Choroid plexus epithelial cell (primary cell): Measurements from ENCODE around the gene DYNLT2B.
A peak's percentile ranks its signal among the peaks of the same experiment; 100 is the strongest.

ENCODE experiments used
- DNase-seq: peaks from one replicate; pipeline ENCODE4 v3.0.0-alpha.2; 2010; ENCODE audit warnings: low read depth
- H3K4me3 ChIP-seq: 2 replicates; pipeline ENCODE4 v1.5.1; 2011; ENCODE audit warnings: low read depth, mild to moderate bottlenecking, control low read depth, low read length, moderate library complexity
- TF ChIP-seq, protein P1 (sequence below): conservative IDR thresholded peaks from 2 replicates; pipeline ENCODE4 v1.5.1; 2011; ENCODE audit warnings: low read depth, mild to moderate bottlenecking, control low read depth, inconsistent platforms, low read length, moderate library complexity

The DYNLT2B gene

DNA sequence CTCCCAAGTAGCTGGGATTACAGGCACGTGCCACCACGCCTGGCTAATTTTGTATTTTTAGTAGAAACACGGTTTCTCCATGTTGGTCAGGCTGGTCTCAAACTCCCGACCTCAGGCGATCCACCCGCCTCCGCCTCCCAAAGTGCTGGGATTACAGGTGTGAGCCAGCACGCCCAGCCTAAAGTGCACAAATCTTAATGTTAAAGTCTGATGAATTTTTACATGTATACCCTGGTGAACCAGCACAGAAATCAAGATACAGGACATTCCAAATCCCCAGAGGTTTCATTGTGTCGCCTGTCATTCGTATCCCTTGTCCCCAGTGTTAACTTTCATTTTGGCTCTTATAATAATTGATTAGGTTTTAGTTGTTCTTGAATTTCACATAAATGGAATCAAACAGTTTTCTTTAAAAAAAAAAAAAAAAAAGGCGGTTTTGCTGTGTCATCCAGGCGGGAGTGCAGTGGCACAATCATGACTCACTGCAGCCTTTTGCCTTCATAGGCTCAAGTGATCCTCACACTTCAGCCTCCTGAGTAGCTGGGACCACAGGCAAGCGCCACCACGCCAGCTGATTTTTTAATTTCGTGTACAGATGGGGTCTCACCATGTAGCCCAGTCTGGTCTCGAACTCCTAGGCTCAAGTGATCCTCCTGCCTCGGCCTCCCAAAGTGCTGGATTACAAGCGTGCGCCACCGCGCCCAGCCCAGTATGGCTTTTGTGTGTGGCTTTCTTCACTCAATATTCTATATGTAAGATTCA, 21.6 kb upstream of the DYNLT2B start:
- peak; percentile 79 for DNase-seq
- TF ChIP-seq, protein P1, sequence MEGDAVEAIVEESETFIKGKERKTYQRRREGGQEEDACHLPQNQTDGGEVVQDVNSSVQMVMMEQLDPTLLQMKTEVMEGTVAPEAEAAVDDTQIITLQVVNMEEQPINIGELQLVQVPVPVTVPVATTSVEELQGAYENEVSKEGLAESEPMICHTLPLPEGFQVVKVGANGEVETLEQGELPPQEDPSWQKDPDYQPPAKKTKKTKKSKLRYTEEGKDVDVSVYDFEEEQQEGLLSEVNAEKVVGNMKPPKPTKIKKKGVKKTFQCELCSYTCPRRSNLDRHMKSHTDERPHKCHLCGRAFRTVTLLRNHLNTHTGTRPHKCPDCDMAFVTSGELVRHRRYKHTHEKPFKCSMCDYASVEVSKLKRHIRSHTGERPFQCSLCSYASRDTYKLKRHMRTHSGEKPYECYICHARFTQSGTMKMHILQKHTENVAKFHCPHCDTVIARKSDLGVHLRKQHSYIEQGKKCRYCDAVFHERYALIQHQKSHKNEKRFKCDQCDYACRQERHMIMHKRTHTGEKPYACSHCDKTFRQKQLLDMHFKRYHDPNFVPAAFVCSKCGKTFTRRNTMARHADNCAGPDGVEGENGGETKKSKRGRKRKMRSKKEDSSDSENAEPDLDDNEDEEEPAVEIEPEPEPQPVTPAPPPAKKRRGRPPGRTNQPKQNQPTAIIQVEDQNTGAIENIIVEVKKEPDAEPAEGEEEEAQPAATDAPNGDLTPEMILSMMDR = no peak
- H3K4me3 ChIP-seq = no peak overlapping the region

DNA sequence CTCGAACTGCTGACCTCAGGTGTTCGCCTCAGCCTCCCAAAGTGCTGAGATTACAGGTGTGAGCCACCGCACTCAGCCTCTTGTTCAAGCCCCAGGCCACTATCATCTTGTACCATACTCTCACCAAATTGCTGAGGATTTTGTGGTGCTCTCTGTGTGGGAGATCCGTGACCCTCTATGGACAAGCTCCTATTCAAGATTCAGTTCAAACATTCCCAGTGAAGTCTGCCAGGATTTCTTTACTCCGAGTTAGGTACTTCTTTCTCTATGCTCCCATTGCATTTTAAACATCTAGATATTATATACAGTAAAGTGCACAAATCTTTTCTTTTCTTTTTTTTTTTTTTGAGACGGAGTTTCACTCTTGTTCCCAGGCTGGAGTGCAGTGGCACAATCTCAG, 21.0 kb upstream of the DYNLT2B start:
- DNase-seq = no peak
- H3K4me3 ChIP-seq = no peak overlapping the region

DNA sequence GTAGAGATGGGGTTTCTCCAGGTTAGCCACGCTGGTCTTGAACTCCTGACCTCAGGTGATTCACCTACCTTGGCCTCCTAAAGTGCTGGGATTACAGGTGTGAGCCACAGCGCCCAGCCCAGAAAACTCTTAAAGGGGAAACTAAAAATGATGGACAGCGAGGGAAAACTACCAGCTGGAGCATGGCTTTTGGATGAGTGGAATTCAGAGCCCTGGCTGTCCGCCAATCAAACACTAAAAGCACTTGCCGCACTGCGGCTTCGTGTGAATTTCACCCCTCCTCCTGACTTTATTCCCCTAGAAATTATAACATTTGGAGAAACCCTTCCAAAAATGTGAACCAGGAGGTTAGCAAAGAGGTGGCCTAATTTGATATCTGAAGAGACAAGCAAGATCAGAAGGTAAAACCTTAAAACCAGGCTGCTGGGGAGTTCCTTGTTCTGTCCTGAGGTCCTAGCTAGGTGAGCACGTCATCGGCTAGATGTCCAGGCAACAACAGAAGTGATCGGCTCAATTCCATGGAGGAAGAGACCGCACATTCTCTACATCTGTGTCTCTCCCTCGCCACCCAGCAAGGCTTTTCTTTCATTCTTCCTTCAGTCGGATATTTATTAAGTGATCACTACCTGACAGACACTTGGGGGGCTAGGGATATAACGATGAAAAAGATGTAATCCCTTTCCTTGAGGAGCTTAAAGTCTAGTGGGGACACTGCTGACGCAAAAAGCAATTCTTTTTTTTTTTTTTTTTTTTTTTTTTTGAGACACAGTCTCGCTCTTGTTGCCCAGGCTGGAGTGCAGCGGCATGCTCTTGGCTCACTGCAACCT, 18.5 kb upstream of the DYNLT2B start:
- no peak overlapping the region for H3K4me3 ChIP-seq
- TF ChIP-seq, protein P1 = no peak
- no peak for DNase-seq

More for the DNA sequence above, 21.0 kb upstream of the DYNLT2B start:
- TF ChIP-seq, protein P1 = no peak

DNA sequence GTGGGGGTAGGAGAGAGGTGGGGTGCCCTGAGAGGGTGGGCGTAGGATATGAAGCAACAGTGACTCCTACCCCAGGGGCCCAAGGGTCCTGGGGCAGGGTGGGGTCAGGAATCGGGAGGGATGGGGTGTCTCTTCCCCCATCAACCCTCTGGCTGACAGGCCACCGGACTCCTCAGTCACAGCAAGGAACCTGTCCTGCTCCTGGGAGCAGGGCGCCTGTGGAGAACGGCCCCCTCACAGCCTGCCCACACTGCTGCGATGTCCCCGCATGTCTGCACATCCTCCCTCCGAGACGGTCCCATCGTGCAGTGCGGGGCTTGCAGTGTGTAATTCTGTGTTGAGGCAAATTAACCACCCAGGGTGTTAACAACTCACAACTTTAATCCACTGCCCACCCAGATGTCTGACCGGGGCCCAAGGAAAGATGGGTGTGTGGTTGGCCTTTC, 17.5 kb upstream of the DYNLT2B start:
- no peak for DNase-seq
- TF ChIP-seq, protein P1 = no peak

DNA sequence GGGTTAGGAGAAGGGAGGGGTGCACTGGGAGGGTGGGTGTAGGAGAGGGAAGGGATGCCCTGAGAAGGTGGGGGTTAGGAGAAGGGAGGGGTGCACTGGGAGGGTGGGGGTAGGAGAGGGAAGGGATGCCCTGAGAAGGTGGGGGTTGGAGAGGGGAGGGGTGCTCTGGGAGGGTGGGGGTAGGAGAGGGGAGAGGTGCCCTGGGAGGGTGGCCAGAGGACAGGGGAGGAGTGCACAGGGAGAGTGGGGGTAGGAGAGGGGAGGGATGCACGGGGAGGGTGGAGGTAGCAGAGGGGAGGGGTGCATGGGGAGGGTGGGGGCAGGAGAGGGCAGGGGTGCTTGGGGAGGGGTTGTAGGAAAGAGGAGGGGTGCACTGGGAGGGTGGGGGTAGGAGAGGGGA, 16.9 kb upstream of the DYNLT2B start:
- DNase-seq = no peak
- TF ChIP-seq, protein P1 = no peak
- no peak overlapping the region for H3K4me3 ChIP-seq

More for the DNA sequence above, 17.5 kb upstream of the DYNLT2B start:
- H3K4me3 ChIP-seq = no peak overlapping the region

DNA sequence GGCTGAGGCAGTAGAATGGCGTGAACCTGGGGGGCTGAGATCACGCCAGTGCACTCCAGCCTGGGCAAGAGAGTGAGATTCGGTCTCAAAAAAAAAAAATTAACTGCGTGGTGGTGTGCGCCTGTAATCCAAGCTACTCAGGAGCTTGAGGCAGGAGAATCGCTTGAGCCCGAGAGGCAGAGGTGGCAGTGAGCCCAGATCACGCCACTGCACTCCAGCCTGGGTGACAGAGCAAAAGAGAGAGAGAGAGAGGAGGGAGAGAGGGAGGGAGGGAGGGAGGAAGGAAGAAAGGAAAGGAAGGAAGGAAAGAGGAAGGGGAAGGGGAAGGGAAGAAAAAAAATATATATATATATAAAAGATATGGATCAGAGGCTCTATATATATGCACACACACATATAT, 14.1 kb upstream of the DYNLT2B start:
- DNase-seq = no peak
- H3K4me3 ChIP-seq = no peak overlapping the region
- TF ChIP-seq, protein P1 = no peak

DNA sequence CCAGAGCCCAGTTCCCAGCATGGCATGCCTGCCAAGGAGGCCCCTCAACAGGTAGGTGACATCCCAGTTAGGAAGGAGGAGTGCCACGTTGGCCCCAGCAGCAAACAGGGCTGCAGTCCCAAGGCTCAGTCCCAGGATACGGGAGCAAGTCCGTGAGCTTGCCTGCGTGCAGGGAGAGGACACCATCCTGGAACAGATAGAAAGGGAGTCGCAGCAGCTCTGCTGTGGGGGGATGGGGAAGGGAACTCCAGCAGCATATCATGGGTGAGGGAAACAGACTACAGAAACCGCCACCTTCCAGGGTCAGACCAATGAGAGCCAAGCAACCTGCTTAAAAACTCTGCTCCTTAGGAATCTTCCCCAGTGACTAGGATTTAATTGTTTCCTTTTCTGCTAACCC, 9.4 kb upstream of the DYNLT2B start:
- TF ChIP-seq, protein P1 = no peak
- H3K4me3 ChIP-seq = no peak overlapping the region
- peak; percentile 50 for DNase-seq
